ENCODE data around the gene C7orf33.

Gene C7orf33

DNA sequence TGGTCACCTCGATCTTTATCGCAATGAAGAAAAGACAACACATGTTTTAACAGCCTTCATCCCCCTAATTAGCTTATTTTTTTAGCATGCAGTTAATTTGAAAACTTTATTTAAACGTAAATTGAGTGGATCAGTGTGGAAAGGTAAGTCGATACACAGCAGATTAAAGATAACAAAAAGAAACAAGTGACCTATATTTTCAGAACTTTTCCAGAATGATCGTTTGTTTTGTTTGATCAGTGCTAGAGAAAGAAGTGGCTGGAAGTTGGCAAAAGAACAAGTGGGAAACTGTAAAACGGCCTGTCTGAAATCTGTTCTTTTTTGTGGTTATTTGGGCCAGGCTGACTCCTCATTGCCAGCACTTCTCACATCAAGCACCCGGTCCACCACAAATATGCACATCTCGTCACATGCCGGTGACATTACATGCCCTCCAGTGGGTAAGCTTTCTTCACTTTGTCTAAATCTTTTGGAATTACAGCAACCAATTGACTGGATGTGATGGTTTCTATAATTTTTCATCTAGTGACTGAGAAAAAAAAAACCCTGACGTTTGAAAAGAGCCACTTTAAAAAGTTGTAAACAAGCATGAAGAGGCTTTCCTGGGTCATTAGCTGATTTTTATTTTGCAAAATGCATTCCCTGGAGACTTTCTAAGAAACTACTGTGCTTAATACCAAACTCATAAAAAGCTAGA lies 33.2 kb downstream of the C7orf33 start:
- no peak overlapping the region for H3K27ac Mint-ChIP-seq
- no peaks in the 10 kb centered on the region for H3K36me3 Mint-ChIP-seq (ENCODE audit: insufficient read depth)
- H3K4me3 Mint-ChIP-seq: no peak overlapping the region
- H3K9me3 Mint-ChIP-seq: no peaks in the 10 kb centered on the region
- ATAC-seq (replicated peaks): no peak
- peaks cover 13 to 16% of the 10 kb centered on the region in 2 donors for H3K4me1 Mint-ChIP-seq (ENCODE audit: low read depth in 2 of 2)
- no peak for DNase-seq
- peaks cover 42 to 43% of the 10 kb centered on the region in 2 donors for H3K27me3 Mint-ChIP-seq

DNA sequence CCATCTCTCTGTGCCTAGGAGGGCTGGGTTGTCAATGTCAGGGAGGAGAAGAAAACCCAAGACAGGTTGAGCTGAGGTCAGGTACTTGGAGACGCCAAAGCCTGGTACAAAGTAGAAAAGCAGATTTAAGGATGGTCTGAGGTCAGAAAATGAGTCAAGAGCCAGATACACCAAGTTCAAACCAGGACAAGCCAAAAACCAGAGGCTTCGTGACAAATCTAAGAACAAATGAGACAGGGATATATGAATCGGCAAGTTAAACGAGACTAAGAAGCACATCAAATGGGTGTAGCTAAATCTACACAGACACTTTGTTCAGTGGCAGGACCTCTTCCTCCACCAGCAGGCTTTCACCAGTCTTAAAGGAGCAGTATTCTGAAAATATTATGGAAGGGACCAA lies 34.2 kb downstream of the C7orf33 start:
- H3K36me3 Mint-ChIP-seq (ENCODE audit: insufficient read depth): peaks cover 3% of the 10 kb centered on the region
- no peak overlapping the region for H3K4me3 Mint-ChIP-seq
- no peak for DNase-seq
- H3K9me3 Mint-ChIP-seq: no peaks in the 10 kb centered on the region
- no peak overlapping the region for H3K27ac Mint-ChIP-seq
- peaks cover 16 to 20% of the 10 kb centered on the region in 2 donors for H3K4me1 Mint-ChIP-seq (ENCODE audit: low read depth in 2 of 2)
- H3K27me3 Mint-ChIP-seq: peaks cover 35 to 38% of the 10 kb centered on the region in 2 donors
- no peak for ATAC-seq (replicated peaks)

DNA sequence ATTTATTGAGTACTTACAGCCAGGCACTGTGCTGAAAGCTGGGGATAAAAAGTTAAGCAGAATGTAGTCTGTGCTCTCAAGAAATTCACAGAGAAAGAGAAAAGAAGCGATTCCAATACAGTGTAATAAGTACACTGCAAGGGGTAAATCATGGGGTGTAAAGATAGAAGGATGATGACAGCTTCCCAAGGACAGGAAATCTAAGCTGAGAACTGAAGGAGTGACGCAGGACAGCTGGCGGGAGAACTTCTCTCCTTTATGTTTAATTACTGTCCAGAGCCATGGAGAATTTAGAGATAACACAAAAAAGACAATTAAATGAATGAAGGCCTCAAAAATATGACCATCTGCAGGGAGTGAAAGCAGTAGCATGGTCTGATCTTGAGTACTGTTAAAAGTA lies 34.8 kb downstream of the C7orf33 start:
- no peak for DNase-seq
- Mint-ChIP-seq H3K27me3 (peaks cover 38 to 41% of the 10 kb centered on the region in 2 donors), H3K4me1 (ENCODE audit: low read depth in 2 of 2) (peaks cover 19 to 24% of the 10 kb centered on the region in 2 donors), H3K36me3 (ENCODE audit: insufficient read depth) (peaks cover 3% of the 10 kb centered on the region), H3K9me3 (no peaks in the 10 kb centered on the region), H3K4me3 (no peak overlapping the region), H3K27ac (no peak overlapping the region)
- ATAC-seq (replicated peaks): no peak

DNA sequence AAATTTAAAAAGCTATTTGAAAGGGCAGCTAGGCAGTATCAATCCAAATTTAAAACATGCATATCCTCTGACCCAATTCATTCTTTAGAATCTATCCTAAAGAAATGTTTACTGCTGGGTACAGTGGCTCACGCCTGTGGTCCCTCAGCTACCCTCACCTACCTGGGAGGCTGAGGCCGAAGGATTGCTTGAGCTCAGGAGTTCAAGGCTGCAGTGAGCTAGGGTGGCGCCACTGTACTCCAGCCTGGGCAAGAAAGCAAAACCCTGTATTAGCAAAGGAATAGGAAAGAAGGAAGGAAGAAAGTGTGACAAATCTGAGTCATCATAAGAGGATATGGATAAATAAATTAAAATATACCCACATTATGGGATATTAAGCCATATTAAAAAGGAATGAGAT lies 36.3 kb downstream of the C7orf33 start:
- Mint-ChIP-seq H3K9me3 (no peaks in the 10 kb centered on the region), H3K4me3 (no peak overlapping the region), H3K36me3 (ENCODE audit: insufficient read depth) (peaks cover 3% of the 10 kb centered on the region), H3K4me1 (ENCODE audit: low read depth in 2 of 2) (peaks cover 19 to 29% of the 10 kb centered on the region in 2 donors), H3K27ac (no peak overlapping the region), H3K27me3 (peaks cover 38 to 44% of the 10 kb centered on the region in 2 donors)
- no peak for DNase-seq
- ATAC-seq (replicated peaks): no peak

DNA sequence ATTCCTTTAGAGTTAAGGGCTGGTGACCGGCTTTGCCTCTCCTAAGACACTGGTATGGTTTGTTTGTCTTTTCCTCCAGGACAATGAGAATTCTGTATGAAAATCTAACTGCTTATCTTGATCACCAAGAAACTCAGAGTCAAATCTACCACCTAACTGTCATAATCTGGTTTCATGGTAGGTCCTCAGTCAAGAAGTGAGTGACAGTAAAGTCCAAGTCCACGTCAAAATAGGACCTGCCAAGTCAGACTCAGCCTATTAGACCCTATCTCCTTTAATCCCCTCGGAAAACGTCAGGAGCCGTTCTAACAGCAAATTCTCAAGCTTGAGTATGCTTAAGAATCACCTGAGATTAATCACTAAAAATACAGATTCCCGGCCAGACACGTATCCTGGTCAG lies 37.4 kb downstream of the C7orf33 start:
- peak overlapping the region; percentile 24 to 56 for H3K4me3 Mint-ChIP-seq
- ATAC-seq (replicated peaks) (no peak), DNase-seq (no peak)
- H3K27ac Mint-ChIP-seq: peak overlapping the region in 1 of 2 donors; percentile 45
- peaks cover 21 to 30% of the 10 kb centered on the region in 2 donors for H3K4me1 Mint-ChIP-seq (ENCODE audit: low read depth in 2 of 2)
- peaks cover 4% of the 10 kb centered on the region for H3K36me3 Mint-ChIP-seq (ENCODE audit: insufficient read depth)
- H3K9me3 Mint-ChIP-seq: no peaks in the 10 kb centered on the region
- peaks cover 47 to 51% of the 10 kb centered on the region in 2 donors for H3K27me3 Mint-ChIP-seq

DNA sequence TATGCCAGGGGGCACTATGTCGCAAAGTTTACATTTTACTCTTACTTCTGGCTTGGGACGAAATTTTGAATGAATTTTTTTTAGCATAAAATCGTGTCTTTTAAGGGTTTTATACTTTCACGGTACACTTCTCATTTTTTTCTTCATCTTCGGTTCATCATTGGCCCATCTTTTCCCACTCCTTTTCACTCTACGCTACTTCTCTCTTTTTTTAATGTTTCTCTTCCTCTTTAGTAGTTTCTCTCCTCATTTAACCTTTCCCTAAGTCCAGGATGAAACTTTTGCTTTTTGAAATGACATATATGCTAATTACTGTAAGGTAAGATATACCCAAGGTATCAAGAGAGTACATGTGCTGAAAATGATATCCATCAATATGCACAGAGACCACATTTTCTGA lies 39.5 kb downstream of the C7orf33 start:
- no peak for DNase-seq
- no peak overlapping the region for H3K4me3 Mint-ChIP-seq
- H3K9me3 Mint-ChIP-seq: no peaks in the 10 kb centered on the region
- H3K27ac Mint-ChIP-seq: no peak overlapping the region
- peaks cover 6% of the 10 kb centered on the region for H3K36me3 Mint-ChIP-seq (ENCODE audit: insufficient read depth)
- H3K27me3 Mint-ChIP-seq: peaks cover 43 to 51% of the 10 kb centered on the region in 2 donors
- no peak for ATAC-seq (replicated peaks)
- H3K4me1 Mint-ChIP-seq (ENCODE audit: low read depth in 2 of 2): peaks cover 21 to 38% of the 10 kb centered on the region in 2 donors

DNA sequence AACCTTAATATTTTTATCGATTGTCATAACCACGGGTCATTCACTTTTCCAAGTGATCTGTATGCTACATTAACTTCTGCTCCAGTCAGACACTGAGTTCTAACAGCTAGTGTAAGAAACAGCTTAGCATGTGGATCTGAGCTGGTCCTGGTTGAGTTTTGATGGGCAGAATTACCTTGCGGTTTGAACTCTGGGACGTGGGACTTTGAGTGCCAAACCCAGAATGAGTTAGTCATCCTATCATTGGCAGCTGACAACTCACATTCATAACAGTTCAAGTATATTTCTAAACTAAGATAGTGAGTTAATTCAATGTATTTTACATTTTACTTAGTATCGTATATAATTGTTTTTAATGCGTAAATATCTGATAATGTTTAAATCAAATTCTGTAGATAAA lies 43.2 kb downstream of the C7orf33 start:
- Mint-ChIP-seq H3K36me3 (ENCODE audit: insufficient read depth) (peaks cover 6% of the 10 kb centered on the region), H3K4me3 (no peak overlapping the region), H3K4me1 (ENCODE audit: low read depth in 2 of 2) (peaks cover 13 to 21% of the 10 kb centered on the region in 2 donors), H3K27me3 (peaks cover 40 to 52% of the 10 kb centered on the region in 2 donors), H3K27ac (no peak overlapping the region), H3K9me3 (no peaks in the 10 kb centered on the region)
- DNase-seq: no peak
- ATAC-seq (replicated peaks): no peak

DNA sequence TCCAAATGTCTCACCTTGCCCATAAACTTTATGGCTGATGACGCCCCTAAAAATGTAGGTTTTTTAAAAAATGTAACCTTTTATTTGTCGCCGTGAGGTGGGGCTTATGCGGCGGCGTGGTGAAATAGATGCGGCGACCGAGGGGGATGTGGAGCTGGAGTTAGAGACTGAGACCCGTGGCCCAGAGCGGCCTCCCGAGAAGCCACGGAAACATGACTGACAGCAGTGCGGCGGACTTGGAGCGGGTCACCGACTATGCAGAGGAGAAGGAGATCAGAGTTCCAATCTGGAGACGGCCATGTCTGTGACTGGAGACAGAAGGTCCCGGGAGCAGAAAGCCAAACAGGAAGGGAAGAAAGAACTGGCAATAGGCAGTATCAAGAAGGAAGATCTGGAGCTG lies 46.5 kb downstream of the C7orf33 start:
- DNase-seq: no peak
- H3K9me3 Mint-ChIP-seq: no peaks in the 10 kb centered on the region
- ATAC-seq (replicated peaks): no peak
- peaks cover 8 to 9% of the 10 kb centered on the region in 2 donors for H3K4me1 Mint-ChIP-seq (ENCODE audit: low read depth in 2 of 2)
- H3K27ac Mint-ChIP-seq: no peak overlapping the region
- peaks cover 25 to 28% of the 10 kb centered on the region in 2 donors for H3K27me3 Mint-ChIP-seq
- H3K36me3 Mint-ChIP-seq (ENCODE audit: insufficient read depth): peaks cover 3% of the 10 kb centered on the region
- H3K4me3 Mint-ChIP-seq: no peak overlapping the region

DNA sequence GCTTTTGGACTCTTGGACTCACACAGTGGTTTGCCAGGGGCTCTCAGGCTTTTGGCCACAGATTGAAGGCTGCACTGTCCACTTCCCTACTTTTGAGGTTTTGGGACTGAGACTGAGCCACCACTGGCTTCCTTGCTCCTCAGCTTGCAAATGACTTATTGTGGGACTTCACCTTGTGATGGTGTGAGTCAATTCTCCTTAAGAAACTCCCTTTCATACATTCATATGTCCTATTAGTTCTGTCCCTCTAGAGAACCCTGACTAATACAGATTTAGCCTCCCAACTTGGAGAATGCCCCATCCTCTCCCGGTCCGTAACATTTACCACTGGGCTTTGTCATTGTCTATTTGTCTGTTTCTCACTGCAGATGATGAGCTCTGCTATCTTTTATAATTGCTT lies 55.3 kb downstream of the C7orf33 start:
- DNase-seq: no peak
- Mint-ChIP-seq H3K36me3 (ENCODE audit: insufficient read depth) (no peaks in the 10 kb centered on the region), H3K27me3 (peaks cover 0 to 22% of the 10 kb centered on the region in 2 donors), H3K9me3 (no peaks in the 10 kb centered on the region), H3K27ac (no peak overlapping the region), H3K4me1 (ENCODE audit: low read depth in 2 of 2) (no peaks in the 10 kb centered on the region), H3K4me3 (no peak overlapping the region)
- ATAC-seq (replicated peaks): no peak

DNA sequence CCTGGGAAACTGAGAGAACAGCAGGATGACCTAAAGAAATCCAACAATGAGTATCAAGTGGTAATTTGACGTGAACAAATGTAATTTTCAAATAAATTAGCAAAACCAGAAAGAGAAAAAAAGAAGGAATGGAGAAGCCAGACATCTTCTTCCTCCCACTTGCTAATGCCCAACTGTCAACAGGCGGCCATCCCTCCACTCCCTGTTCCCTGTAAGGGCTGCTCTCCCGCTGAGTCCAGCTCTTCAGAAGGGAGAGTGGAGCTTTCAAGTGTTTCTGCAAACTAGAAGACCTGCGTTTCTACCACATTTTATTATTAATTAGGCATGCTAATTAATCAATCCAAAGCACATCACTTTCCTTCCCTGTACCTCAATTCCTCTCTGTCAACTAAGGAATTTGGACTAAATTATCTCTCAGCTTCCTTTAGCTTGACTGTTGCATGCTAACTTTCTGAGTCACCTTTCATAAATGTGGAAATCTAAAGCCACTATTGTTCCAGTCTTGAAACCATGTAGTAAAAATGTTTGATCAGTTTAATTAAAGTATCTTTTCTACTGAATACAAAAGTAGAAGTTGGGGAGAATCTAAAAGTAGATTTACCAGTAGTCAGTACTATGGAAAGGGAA lies 59.8 kb downstream of the C7orf33 start:
- H3K4me3 Mint-ChIP-seq: no peak overlapping the region
- H3K9me3 Mint-ChIP-seq: no peaks in the 10 kb centered on the region
- DNase-seq (no peak), ATAC-seq (replicated peaks) (no peak)
- peaks cover 0 to 24% of the 10 kb centered on the region in 2 donors for H3K27me3 Mint-ChIP-seq
- H3K4me1 Mint-ChIP-seq (ENCODE audit: low read depth in 2 of 2): no peaks in the 10 kb centered on the region
- H3K27ac Mint-ChIP-seq: no peak overlapping the region
- H3K36me3 Mint-ChIP-seq (ENCODE audit: insufficient read depth): no peaks in the 10 kb centered on the region

DNA sequence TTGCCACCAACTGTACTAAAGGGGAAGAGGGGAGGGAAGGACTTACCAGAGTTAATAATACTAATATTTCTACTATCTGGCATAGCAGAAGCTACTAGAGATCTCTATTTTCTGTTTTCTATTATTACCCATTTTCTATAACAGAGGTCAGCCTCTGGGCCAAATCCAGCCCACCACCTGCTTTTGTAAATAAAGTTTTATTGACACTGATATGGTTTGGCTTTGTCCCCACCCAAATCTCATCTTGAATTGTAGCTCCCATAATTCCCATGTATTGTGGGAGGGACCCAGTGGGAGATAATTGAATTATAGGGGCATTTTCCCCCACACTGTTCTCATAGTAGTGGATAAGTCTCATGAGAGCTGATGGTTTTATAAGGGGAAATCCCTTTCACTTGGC lies 62.2 kb downstream of the C7orf33 start:
- H3K27ac Mint-ChIP-seq: no peak overlapping the region
- H3K9me3 Mint-ChIP-seq: no peaks in the 10 kb centered on the region
- H3K4me3 Mint-ChIP-seq: no peak overlapping the region
- H3K27me3 Mint-ChIP-seq: peaks cover 0 to 21% of the 10 kb centered on the region in 2 donors
- no peak for DNase-seq
- H3K36me3 Mint-ChIP-seq (ENCODE audit: insufficient read depth): no peaks in the 10 kb centered on the region
- H3K4me1 Mint-ChIP-seq (ENCODE audit: low read depth in 2 of 2): no peaks in the 10 kb centered on the region
- no peak for ATAC-seq (replicated peaks)

DNA sequence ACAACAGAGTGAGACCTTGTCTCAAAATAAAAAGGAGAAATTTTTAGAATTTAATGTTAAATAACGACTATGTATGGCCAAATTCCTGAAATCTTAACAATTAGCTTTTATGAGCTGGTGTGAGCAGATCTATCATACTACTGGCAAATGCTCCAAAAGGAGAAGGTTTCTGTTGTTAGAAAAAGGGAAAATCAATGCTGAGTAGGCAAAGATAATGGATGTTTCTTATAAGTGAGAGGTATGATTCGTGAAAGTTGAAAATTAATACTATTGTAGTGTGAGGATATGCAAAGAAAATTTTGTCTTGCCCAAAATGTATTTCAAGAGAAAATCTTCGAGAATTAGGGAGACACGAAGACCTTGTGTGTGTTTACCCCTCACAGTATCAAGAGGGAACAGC lies 67.4 kb downstream of the C7orf33 start:
- no peak overlapping the region for H3K4me3 Mint-ChIP-seq
- no peak for ATAC-seq (replicated peaks)
- no peaks in the 10 kb centered on the region for H3K4me1 Mint-ChIP-seq (ENCODE audit: low read depth in 2 of 2)
- no peaks in the 10 kb centered on the region for H3K36me3 Mint-ChIP-seq (ENCODE audit: insufficient read depth)
- H3K27me3 Mint-ChIP-seq: no peaks in the 10 kb centered on the region
- no peaks in the 10 kb centered on the region for H3K9me3 Mint-ChIP-seq
- no peak for DNase-seq
- no peak overlapping the region for H3K27ac Mint-ChIP-seq

DNA sequence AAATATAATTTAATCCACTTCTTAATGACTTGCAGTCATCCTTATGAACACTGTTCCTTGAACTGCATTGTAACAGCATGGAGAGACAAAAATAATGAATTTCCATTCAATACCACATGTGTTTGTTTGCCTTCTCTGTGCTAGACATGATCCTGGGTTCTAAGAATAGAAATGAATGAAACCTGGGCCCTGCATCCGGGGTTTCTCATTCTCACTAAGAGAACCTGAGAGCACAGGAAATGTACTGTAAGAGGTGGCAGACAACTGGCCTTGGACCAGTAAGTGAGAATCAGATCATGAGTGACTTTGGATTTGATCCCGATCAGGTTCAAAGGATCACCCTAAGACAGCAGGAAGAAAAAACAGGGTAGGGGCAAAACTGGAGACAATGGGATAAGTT lies 70.9 kb downstream of the C7orf33 start:
- ATAC-seq (replicated peaks): no peak
- H3K27me3 Mint-ChIP-seq: no peaks in the 10 kb centered on the region
- H3K27ac Mint-ChIP-seq: no peak overlapping the region

DNA sequence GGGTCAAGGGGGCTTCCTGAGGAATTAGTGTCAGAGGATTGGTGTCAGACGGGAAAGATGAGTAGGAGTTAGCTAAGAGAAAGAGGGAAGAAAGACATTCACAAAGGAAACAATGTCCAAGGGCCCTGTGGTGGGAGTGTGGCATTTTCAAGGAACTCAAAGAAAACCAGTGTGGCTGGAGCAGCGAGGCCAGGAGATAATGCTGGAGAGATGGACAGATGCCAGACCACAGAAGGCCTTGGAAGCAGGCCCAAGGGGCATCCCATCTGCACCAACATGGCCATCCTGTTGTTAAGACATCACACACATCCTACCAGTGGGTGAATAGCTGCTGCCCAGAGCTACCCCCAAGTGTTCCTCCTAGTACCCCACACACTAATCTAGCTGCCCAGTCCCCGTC lies 72.1 kb downstream of the C7orf33 start:
- no peaks in the 10 kb centered on the region for H3K36me3 Mint-ChIP-seq (ENCODE audit: insufficient read depth)
- ATAC-seq (replicated peaks): no peak
- H3K9me3 Mint-ChIP-seq: no peaks in the 10 kb centered on the region
- no peak overlapping the region for H3K27ac Mint-ChIP-seq
- H3K27me3 Mint-ChIP-seq: no peaks in the 10 kb centered on the region
- H3K4me3 Mint-ChIP-seq: no peak overlapping the region
- H3K4me1 Mint-ChIP-seq (ENCODE audit: low read depth in 2 of 2): no peaks in the 10 kb centered on the region
- no peak for DNase-seq

More for the DNA sequence above, 70.9 kb downstream of the C7orf33 start:
- no peaks in the 10 kb centered on the region for H3K36me3 Mint-ChIP-seq (ENCODE audit: insufficient read depth)
- no peaks in the 10 kb centered on the region for H3K9me3 Mint-ChIP-seq
- H3K4me1 Mint-ChIP-seq (ENCODE audit: low read depth in 2 of 2): no peaks in the 10 kb centered on the region
- H3K4me3 Mint-ChIP-seq: no peak overlapping the region
- DNase-seq: no peak
